Myocyte (in vitro differentiated cells): ENCODE measurements around the gene SORCS1. TPM values are rescaled to one million over a fixed set of nuclear protein-coding genes. Genes with fewer than 3 reads are reported as not detected.

Experiments
- DNase-seq: peaks from one replicate; pipeline ENCODE4 v3.0.0-alpha.2; 2012; ENCODE audit warnings: low read depth
- total RNA-seq: library from RNA; depleted of rRNA; stranded (reverse); fragments of >200 nt; gene quantifications from 2 replicates; pipeline ENCODE4 v1.2.3, GENCODE V29; 2014

SORCS1 gene
- total RNA-seq, 1 donor from 2014 or later, result not detected

DNA sequence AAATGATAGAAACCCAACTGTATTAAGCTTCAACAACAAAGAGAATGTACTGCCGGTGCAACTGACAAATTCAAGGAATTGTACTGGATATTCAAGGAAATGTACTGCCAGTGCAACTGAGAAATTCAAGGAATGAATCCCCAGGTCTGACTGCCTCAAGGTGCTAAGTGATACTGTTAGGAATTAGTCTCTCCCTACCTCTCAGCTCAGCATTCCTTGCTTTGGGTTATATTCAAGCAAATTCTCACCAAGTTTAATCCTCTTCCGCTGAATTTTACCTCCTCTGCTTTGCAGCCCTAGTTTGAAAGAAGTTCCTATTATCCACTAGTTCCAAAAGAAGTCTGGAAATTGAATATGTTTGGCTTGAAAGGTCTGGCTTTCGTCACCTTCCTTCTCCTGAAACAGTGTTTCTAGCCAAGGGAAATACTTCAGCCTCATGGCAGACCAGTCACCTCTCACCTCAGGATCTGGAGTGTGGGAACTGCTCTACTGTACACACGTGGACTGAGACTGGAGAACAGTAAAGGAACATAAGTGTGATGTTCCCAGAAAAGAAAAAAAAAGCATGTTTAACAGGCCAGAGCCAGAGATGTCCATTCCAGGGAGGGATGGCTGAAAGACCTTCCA lies 60.4 kb downstream of the SORCS1 start:
- no peak for DNase-seq

DNA sequence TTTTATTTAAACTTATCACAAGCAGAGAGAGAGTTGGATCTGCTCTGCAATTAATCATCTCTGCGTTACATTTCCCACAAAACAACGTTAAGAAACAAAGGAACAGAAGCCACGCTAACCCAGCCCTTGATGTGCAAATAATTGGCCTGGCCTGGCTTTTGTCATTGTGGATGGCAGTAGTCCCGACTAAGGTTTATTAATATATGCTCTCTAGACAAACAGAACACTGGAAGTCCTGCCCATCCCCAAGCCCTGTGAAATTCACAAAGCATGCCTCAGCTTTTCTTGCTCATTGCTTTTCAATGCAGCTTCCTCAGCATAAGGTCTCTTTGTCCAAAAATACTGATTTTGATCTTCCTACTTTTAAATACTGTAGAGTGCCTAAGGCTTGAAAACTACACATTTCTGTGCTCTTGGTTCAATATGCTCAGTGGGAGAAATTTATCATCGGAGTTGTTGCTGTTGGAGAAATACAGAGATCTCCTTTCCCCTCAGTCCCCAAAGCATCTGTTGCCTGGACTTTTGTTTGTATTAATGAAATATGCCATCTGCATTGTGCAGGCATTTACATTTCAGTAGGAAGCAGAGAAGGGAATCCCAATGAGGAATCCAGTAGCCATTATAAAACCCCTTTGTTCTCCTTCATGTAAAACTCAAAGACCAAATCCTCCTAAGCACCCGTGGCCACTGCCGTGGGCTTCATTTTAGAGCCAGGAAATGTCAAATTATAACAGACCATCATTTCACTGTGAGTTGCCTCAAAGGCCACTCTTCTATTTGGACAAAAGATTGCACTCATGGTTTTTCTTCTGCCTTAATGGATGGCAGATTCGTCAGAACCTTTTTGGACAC lies 61.1 kb downstream of the SORCS1 start:
- no peak for DNase-seq

DNA sequence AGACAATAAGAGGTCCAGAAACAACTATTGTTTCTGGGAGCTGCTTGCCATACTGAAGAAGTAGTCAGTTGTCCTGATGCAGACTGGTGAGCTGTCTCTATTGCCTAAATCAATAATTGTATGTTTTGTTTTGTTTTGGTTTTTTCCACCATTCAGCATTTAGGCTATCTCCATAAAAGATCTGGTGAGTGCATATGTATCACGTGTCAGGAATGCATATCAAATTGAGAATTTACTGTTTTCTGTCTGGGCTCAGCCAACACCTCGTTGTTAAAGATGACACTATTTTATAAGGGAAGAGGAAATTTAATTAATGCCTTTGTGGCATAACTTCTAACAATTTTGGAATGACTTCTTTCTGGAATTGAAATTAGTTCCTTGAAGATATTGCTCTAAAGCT lies 66.2 kb downstream of the SORCS1 start:
- DNase-seq, result no peak

DNA sequence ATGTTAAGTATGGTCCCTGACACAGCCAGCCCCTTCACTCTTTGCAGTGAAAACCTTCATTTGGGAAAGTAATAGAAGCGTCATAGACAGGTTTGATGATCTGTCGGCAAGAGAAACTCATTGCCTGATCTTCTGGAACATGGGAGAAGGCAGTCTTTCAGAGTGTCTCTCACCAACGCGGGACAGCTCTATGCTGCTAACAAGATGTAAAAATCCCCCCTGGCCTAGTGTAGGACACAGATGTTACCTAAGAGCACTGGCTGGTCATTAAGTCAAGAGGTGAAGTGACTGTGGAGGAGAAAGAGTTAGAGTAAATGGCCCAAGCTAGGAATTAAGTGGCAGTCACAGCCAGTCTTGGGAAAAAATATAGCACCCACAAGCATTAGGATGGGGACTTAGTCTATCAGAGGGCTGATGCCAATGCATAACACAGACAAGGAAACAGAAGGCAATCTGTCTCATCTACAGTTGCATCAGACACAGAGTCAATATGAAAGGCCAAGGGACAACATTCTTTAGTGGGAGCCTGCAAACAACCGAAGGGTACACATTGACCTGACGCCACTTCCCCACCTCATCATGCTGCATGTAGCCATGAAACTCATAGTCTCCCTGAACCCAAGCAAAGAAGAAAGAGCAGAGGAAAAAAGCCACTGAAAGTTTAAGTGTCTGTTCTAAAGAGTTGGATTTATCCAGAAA lies 69.5 kb downstream of the SORCS1 start:
- no peak for DNase-seq

DNA sequence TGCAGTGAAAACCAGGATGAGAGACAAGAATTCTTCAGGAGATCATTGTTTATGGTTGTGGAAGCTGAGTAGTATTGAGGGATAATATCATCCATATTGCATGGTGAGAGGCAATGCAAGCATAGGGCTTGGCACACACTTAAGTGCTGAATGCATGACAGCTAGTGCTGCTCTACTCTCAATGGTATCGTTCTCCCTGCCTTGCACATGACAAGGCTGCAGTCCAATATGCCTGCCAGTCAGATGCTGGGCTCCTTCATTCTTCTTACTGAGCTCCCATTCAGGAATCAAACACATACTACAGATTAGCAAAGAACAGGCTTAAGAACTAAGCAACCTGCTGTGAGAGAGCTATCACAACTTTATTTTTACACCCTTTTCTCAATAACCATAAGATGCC lies 72.2 kb downstream of the SORCS1 start:
- DNase-seq, result no peak

DNA sequence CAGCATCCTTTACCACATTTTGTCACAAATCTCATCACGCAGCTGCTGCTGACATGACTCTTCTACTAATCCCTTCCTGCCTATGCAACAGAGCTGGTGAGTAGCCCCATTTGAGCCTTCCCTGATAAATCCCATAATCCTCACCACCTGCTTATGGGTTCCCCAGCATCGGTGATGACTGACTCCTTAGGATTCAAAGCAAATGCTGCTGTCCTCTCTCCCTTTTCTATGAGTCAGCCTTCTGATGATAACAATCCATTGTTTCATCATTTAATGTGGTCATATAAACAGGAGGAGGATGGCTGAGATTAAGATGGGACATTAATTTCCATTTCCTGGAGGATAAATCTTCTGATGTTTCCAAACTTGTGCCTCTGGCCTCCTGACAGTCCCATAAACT lies 73.4 kb downstream of the SORCS1 start:
- peak; percentile 2 for DNase-seq

DNA sequence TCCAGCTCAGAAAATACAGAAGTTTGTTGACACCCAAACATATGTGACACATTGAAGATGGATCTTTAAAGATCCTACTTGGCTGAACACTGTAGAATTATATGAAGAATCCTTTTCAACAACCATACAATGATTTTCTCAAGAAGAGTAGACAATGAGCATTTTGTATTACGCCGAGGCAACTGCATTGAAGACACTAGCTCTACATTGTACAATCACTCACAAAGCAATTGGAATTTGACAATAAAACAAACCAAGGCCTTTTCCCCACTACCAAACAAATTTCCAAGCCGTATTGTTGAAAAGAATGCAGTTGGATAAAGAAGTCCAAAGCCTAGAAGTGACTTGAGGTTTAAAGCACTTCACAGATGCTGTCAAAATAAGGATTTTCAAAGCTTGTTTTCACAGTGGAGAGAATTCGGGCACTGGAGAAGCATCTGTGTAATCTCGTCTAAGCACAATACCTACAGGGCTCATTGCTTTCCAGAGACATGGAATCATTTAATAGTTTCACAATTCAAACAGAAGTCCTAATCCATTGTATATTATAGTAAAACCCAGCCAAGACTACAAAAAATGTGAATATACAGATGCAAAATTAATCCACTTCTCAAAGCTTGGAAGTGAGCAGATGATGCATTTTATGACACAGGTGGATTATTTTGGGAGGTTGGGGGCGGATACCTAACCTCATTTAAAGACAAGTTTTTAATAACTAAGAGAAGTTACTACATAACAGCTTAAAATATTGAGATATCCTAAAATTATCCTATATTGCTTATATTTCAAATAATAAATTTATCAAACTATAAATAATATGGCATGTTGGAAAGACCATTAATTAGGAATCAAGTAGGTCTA lies 78.6 kb downstream of the SORCS1 start:
- DNase-seq, result no peak

DNA sequence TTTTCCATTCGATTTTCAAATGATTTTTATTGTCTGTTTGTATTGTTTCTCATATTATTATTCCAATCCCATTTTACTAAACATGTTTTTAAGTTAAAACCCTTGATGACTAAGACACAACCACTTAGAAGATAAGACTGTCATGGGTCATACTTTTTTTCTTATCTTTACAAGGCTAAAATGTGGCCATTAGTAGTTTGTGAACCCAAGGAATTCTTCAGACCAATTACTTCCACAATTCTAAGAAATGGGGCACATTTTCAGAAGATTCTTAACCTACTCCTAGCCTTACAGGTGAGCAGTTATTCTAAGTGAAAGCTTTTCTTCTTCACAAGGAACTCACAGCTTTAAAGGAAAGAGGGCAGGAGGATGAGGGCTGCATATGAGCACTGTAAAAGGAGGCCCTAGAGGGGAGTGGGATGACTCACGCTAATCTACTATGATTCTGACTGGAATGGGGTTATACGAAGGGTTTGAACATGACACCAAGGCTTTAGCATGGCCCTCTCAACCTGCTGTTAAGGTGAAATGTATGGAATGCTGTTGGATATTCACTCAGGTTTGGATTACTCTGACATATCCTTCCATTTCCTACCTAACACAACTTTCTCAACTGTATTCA lies 81.0 kb downstream of the SORCS1 start:
- no peak for DNase-seq

DNA sequence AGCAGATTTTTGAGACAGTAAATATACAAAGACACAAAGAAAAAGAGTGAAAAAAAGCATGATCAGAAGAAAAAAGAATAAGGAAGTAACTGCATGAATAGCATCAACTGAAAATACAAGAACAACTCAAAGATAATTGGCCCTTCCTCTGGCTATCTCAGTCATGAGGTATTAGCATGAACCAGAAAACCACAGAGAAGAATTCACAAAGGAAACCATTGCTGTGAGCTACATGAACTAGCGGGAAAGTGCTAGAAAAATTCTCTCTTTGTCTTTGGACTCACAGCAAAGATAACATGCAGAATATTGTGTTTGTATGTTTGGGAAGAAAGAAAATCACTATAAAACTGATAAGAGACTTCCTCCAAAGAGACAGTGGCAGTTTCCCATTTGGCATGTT lies 82.9 kb downstream of the SORCS1 start:
- no peak for DNase-seq

DNA sequence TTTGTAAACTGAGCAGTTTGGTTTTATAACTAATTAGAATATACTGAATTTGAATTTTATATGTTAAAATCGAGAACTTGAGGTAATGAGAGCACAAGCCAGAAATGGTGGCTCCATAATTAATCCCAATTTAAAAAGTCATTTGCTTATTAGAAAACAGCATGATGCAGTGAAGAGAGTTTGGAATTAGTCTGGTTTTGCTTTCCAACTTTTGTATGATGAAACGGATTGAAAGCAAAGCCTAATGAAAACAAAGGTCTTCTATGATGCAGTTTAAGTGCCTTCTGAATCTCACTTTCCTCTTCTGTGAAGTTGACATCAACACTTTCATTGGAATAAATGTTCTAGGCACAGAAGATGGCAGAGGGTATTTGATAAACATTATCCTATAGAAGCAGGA lies 89.4 kb downstream of the SORCS1 start:
- no peak for DNase-seq

DNA sequence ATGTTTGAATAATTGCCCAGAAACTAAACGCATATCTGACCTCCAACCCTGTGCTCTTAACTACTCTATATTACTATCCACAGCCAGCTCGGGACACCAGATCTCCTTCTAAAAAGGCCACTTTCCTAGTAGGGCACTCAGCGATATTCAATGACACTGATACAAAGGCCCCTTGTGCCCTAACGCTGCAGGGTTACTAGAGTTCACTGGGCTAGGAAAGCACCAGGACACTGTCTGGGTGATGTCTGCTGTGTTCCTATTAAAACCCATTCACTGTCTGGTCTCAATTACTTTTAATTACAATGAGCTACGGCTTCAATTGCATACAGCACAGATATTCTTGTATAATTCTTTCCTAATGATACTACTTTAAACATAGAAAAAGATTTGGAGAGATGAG lies 91.7 kb downstream of the SORCS1 start:
- no peak for DNase-seq

DNA sequence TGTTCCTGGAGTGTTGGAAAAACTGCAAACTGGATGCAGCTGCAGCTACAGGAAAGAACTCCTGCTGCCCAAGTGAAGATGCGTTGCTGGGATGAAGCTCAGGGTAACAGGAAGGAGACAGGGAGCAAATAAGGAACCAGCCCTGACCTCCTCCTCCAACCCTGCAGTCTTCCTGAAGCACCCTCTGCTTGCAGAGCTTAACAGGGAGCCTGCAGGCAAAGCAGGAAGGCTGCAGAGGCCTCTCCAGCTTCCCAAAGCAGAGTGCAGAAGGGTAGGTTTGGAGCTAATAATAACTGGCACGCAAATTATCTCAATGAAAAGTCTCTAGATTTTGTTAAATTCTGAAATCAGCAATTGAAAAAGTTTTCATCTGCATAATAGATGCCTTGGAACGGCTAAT lies 92.5 kb downstream of the SORCS1 start:
- no peak for DNase-seq

DNA sequence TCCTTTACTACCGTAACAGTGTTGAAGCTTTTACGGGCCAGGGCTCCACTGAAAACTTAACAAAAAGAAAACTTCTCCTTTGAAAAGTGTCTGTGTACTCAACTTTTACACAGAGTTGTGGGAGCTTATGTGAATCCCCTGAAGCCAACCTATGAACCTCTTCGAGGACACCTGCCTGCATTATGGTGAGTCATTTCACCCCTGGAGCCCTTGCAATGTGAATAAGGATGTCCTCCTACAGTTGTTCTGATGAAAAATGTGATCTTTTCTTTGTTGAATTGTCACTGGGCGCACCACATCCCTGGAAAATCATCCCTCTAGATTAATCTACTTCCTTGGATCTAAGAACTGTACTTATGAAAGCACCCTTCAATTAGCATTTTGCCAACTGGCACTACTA lies 93.2 kb downstream of the SORCS1 start:
- no peak for DNase-seq

DNA sequence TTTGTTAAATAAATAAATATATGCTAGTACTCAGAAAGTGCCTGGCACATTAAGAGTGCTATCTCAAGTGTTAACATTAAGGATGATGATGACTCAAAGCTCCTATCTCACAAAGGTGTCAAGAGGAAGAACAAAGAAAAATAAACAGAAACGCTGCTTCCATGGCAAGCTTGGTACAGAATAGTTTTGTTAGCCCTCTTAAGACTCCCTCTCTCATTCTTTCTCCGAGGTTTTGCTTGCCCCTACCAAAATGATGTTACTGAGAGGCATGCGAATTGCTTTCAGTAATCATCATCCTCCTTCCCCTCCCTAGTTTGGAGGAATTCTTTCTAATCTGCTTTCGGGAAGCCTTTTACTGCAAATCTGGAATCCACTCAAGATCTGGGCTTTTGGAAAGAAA lies 96.7 kb downstream of the SORCS1 start:
- DNase-seq, result no peak

DNA sequence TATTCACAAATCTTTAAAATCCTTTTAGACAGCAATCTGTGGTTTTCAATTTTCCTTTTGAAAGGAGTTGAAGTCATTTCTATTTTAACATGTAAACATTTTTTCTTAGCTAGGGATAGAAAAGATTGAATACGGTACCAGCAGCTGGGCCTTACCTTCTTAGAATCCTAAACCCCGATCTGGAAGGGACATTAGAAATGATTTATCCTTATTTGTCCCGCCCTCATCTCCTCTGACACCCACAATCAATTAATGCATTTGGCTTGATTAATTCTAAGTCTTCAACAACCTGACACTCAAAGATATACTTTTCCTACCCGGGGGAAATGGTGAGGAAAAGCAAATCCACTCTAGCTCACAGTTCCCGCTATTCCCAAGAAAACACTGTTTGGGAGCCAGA lies 100.4 kb downstream of the SORCS1 start:
- DNase-seq, result no peak

DNA sequence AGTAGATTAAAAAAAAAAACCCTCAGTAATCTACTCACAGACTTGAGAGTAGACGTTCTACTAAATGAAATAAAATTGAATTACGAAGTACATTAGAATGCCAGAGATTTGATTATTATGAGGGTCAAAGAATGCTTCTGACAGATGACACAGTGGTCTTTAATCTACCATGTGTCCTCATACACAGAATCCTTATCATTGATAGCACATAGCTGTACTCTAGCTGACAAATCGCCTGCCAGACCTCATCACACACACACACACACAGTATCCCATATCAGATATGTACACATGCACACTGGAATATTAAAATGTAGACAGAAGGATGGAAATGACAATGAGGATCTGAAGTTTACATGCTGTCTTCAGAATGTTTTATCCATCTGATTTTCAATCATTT lies 104.6 kb downstream of the SORCS1 start:
- no peak for DNase-seq

DNA sequence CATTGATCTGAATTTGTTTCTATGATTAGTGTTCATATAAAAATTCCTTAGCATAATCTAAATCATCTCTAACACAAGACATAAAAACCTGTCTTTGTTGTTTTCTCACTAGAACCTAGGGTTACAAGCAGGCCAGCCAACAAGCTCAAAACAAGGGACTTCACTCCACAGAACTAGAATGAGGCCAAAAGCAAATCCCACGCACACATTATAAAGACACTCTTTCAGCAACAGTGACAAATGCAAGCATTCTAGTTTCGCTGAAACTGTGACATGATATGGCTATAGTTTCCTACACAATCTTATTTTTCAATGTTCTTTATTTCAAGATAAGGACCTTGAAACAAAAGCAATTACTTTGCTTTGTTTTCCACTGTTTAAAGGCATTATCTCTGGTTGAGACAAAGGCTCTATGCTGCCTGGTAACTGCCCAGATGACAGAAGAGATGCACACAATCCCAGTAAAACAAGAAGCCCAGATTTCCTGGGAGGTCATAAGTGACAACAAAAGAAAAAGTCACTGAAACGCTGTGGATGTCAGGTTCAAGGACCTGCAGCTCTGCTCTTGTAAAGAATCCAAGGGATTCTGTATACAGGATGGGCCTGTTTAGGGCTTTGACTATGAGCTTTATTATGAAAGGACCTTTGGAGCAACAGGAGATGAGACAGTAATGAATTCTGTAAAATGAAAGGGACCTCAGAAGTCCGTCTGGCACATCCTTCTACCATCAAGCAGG lies 105.3 kb downstream of the SORCS1 start:
- DNase-seq, result no peak

DNA sequence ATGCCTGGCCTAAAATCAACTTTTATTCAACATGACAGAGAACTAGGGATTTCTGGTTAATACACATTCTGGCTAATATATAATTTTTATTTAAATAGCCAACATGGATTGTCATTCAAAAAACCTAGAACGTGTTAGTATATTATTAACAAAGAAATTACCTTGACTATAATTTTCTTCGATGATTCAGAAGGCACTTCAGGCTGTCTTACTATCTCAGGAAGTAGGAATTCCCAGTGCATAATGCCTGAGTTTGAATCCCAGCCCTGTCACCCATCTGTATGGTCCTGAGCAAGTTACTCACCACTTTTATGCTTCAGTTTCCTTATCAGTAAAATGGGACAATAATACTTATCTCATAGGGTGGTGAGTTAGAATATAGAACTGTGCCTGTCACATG lies 106.2 kb downstream of the SORCS1 start:
- no peak for DNase-seq

DNA sequence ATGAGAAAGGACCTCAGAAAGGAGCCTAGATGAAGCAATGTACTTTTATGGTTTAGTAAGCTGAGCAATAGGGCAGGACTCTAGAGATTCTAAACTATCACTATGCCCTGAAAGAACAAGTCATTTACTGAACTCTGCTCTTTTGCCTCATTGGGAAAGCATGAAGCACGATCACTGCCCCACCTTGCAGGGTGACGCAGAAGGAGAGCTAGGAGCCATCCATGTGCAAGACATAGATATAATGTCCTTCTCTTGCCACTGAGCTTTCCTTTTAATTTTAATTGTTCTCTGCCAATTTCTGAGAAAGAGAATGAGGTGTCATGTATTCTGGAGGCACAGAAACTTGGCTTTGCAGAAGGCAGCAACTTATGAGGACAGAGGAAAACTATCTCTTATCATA lies 108.3 kb downstream of the SORCS1 start:
- DNase-seq, result no peak

DNA sequence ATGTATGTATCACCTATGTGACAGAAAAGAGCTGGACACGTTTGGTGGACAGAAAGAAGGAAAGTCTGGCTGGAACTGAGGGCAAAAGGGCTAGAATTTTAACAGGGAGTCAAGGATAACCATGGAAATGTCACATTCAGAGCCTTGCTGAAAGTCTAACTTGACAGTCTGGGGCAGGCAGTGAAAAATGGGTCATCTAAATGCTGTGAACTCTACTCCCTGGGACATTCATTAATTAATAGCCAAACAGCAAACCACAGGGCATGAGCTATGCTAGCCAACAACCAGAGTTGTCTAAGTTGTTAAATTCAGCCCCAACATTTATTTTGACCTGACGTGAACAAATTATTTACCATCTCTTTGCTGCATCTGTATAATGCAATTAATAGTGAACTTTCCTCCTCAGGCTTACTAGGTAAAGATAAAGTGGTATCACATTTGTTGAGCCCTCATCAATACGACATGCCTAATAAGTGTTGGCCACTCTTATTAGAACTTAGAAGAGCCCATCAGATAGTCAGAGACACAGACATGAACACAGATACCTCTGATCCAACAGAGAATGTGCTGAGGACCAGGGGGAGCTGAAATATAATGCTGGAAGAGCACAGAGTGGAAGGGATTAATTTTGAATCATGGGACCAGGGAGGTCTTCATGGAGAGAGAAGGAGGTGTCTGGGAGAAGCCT lies 109.9 kb downstream of the SORCS1 start:
- no peak for DNase-seq
